ENCODE data around the gene RUBCN. TPM values are rescaled to one million over a fixed set of nuclear protein-coding genes. Genes with fewer than 3 reads are reported as not detected.
"Not testable (repeated sequence)": the region's sequence is repeated elsewhere in the genome, so short reads cannot be mapped to it uniquely, and the experiment has no call there.

RUBCN gene
- total RNA-seq, 1 experiment from 2014 or later, result 6.8 TPM

- DNase-seq (ENCODE audit: extremely low read depth, low read depth), result no peak
Observed at GRCh38 chr3:197736010-197736490, 654 bp downstream of the RUBCN start.

- no peak for DNase-seq (ENCODE audit: extremely low read depth, low read depth)
Observed at GRCh38 chr3:197734667-197735318, 1.9 kb downstream of the RUBCN start.

- no peak for DNase-seq (ENCODE audit: extremely low read depth, low read depth)
Observed at GRCh38 chr3:197733042-197733441, 3.7 kb downstream of the RUBCN start.

- not testable (repeated sequence) for DNase-seq (ENCODE audit: extremely low read depth, low read depth)
Observed at GRCh38 chr3:197731483-197731882, 5.2 kb downstream of the RUBCN start.

GRCh38 chr3:197730770-197731169, 5.9 kb downstream of the RUBCN start:
- not testable (repeated sequence) for DNase-seq (ENCODE audit: extremely low read depth, low read depth)

GRCh38 chr3:197730200-197730599, 6.5 kb downstream of the RUBCN start:
- no peak for DNase-seq (ENCODE audit: extremely low read depth, low read depth)

- DNase-seq (ENCODE audit: extremely low read depth, low read depth), result no peak
Observed at GRCh38 chr3:197728487-197728886, 8.2 kb downstream of the RUBCN start.

- not testable (repeated sequence) for DNase-seq (ENCODE audit: extremely low read depth, low read depth)
Observed at GRCh38 chr3:197727878-197728277, 8.8 kb downstream of the RUBCN start.

- no peak for DNase-seq (ENCODE audit: extremely low read depth, low read depth)
Observed at GRCh38 chr3:197722734-197723133, 14.0 kb downstream of the RUBCN start.

GRCh38 chr3:197720694-197721093, 16.0 kb downstream of the RUBCN start:
- no peak for DNase-seq (ENCODE audit: extremely low read depth, low read depth)

- DNase-seq (ENCODE audit: extremely low read depth, low read depth), result peak; percentile 80
Observed at GRCh38 chr3:197718891-197719290, 17.8 kb downstream of the RUBCN start.

- no peak for DNase-seq (ENCODE audit: extremely low read depth, low read depth)
Observed at GRCh38 chr3:197714251-197714650, 22.5 kb downstream of the RUBCN start.

GRCh38 chr3:197713477-197713822, 23.3 kb downstream of the RUBCN start:
- DNase-seq (ENCODE audit: extremely low read depth, low read depth), result no peak

GRCh38 chr3:197711973-197712707, 24.6 kb downstream of the RUBCN start:
- DNase-seq (ENCODE audit: extremely low read depth, low read depth), result peak; percentile 85

- DNase-seq (ENCODE audit: extremely low read depth, low read depth), result not testable (repeated sequence)
Observed at GRCh38 chr3:197710965-197711364, 25.7 kb downstream of the RUBCN start.

GRCh38 chr3:197709135-197709534, 27.6 kb downstream of the RUBCN start:
- no peak for DNase-seq (ENCODE audit: extremely low read depth, low read depth)

GRCh38 chr3:197706658-197707057, 30.0 kb downstream of the RUBCN start:
- DNase-seq (ENCODE audit: extremely low read depth, low read depth), result no peak

GRCh38 chr3:197701841-197702240, 34.9 kb downstream of the RUBCN start:
- DNase-seq (ENCODE audit: extremely low read depth, low read depth), result no peak

- no peak for DNase-seq (ENCODE audit: extremely low read depth, low read depth)
Observed at GRCh38 chr3:197700095-197700494, 36.6 kb downstream of the RUBCN start.

- no peak for DNase-seq (ENCODE audit: extremely low read depth, low read depth)
Observed at GRCh38 chr3:197697355-197697754, 39.3 kb downstream of the RUBCN start.

GRCh38 chr3:197694251-197694650, 42.5 kb downstream of the RUBCN start:
- no peak for DNase-seq (ENCODE audit: extremely low read depth, low read depth)

- no peak for DNase-seq (ENCODE audit: extremely low read depth, low read depth)
Observed at GRCh38 chr3:197692641-197693040, 44.1 kb downstream of the RUBCN start.

Measured in NCI-H460 (cell line).